HepG2 (cell line): Measurements from ENCODE around the gene TRPT1. TPM values are rescaled to one million over a fixed set of nuclear protein-coding genes. Genes with fewer than 3 reads are reported as not detected.

ENCODE experiments used
- AHDC1 ChIP-seq: sonication (generic); formaldehyde crosslinking; IDR thresholded peaks from 2 replicates; pipeline ENCODE4 v1.5.1; 2020; ENCODE audit warnings: mild to moderate bottlenecking, missing genetic modification reagents, borderline replicate concordance
- CEBPB ChIP-seq: IDR thresholded peaks from 2 replicates; pipeline ENCODE4 v1.6.1; 2011; ENCODE audit warnings: low read depth, low read length, improper control_type of control experiment, borderline replicate concordance
- CHD2 ChIP-seq: IDR thresholded peaks from 2 replicates; pipeline ENCODE4 v1.6.1; 2011; ENCODE audit warnings: low read depth, low read length, improper control_type of control experiment
- DPF2 ChIP-seq: sonication (generic); formaldehyde crosslinking; IDR thresholded peaks from 2 replicates; pipeline ENCODE4 v1.4.0; 2020; ENCODE audit warnings: mild to moderate bottlenecking, low read depth, missing genetic modification reagents, borderline replicate concordance
- E2F2 ChIP-seq: sonication (generic); formaldehyde crosslinking; IDR thresholded peaks from 2 replicates; pipeline ENCODE4 v1.4.0; 2020; ENCODE audit warnings: missing genetic modification reagents, borderline replicate concordance
- IKZF5 ChIP-seq: IDR thresholded peaks from 2 replicates; pipeline ENCODE4 v1.6.1; 2018; ENCODE audit warnings: missing genetic modification reagents, mild to moderate bottlenecking, missing compliant biosample characterization
- LBX2 ChIP-seq: sonication (generic); formaldehyde crosslinking; IDR thresholded peaks from 2 replicates; pipeline ENCODE4 v1.5.0; 2020; ENCODE audit warnings: missing genetic modification reagents, mild to moderate bottlenecking, borderline replicate concordance
- NFKBIZ ChIP-seq: IDR thresholded peaks from 2 replicates; pipeline ENCODE4 v1.6.1; 2018; ENCODE audit warnings: missing genetic modification reagents, missing compliant biosample characterization
- POGZ ChIP-seq: sonication (generic); formaldehyde crosslinking; IDR thresholded peaks from 2 replicates; pipeline ENCODE4 v1.4.0; 2020; ENCODE audit warnings: mild to moderate bottlenecking, missing genetic modification reagents
- THAP9 ChIP-seq: sonication (generic); formaldehyde crosslinking; IDR thresholded peaks from 2 replicates; pipeline ENCODE4; 2020; ENCODE audit warnings: missing genetic modification reagents, mild to moderate bottlenecking, borderline replicate concordance
- ZBTB7A ChIP-seq: sonication (generic); formaldehyde crosslinking; IDR thresholded peaks from 2 replicates; pipeline ENCODE4 v1.8.0; 2022; ENCODE audit warnings: mild to moderate bottlenecking, missing genetic modification reagents
- ZBTB7B ChIP-seq: sonication (generic); formaldehyde crosslinking; IDR thresholded peaks from 2 replicates; pipeline ENCODE4 v1.4.0; 2020; ENCODE audit warnings: missing genetic modification reagents
- ZNF10 ChIP-seq: sonication (generic); formaldehyde crosslinking; IDR thresholded peaks from 2 replicates; pipeline ENCODE4 v1.4.0; 2020; ENCODE audit warnings: mild to moderate bottlenecking, low read depth, missing genetic modification reagents, borderline replicate concordance
- ZNF143 ChIP-seq: sonication (generic); formaldehyde crosslinking; IDR thresholded peaks from 2 replicates; pipeline ENCODE4 v1.4.0; 2020; ENCODE audit warnings: missing genetic modification reagents
- ZNF577 ChIP-seq: sonication (generic); formaldehyde crosslinking; IDR thresholded peaks from 2 replicates; pipeline ENCODE4 v1.4.0; 2020; ENCODE audit warnings: mild to moderate bottlenecking, low read depth, missing genetic modification reagents, borderline replicate concordance
- ZNF674 ChIP-seq: sonication (generic); formaldehyde crosslinking; IDR thresholded peaks from 2 replicates; pipeline ENCODE4 v1.5.0; 2020; ENCODE audit warnings: low read depth, mild to moderate bottlenecking, missing genetic modification reagents
- polyA plus RNA-seq, 8 experiments: library from polyadenylated mRNA; depleted of rRNA in 3 of 8; stranded (reverse) in 7 of 8; unstranded in 1 of 8; fragments of >200 nt; fragmentation: Illumina TruSeq in 4 of 8; extraction: Trizol in 4 of 8; gene quantifications; 2 replicates each; pipeline versions ENCODE4 v1.2.1 to v1.2.3, GENCODE V29; 2011 to 2016; ENCODE audit warnings: low read depth in 4 of 8, missing spikeins in 1 of 8, mixed read lengths in 1 of 8; ENCODE audit not compliant: insufficient read depth in 1 of 8
- total RNA-seq, 5 experiments: library from RNA; depleted of rRNA; stranded (reverse); fragments of >200 nt; fragmentation: Illumina TruSeq; extraction: Trizol; gene quantifications; 2 replicates each; pipeline ENCODE4 v1.2.3, GENCODE V29; 2016; ENCODE audit warnings: low read depth in 1 of 5

TRPT1 gene
- total and polyA plus RNA-seq, 2 of the 13 experiments (the other 11 are each of a cell fraction or from before 2014, with no cell fraction given), result 24.8 to 40.7 TPM

- TF ChIP-seq IKZF5 (no peak), ZNF577 (CRISPR knock-in tag) (no peak), ZNF143 (CRISPR knock-in tag) (no peak), ZNF674 (CRISPR knock-in tag) (no peak), DPF2 (CRISPR knock-in tag) (no peak), AHDC1 (no peak), CHD2 (no peak), E2F2 (CRISPR knock-in tag) (no peak), NFKBIZ (CRISPR knock-in tag) (no peak), ZNF10 (CRISPR knock-in tag) (no peak), CEBPB (no peak), POGZ (CRISPR knock-in tag) (no peak), ZBTB7A (no peak), LBX2 (no peak), ZBTB7B (CRISPR knock-in tag) (peak; percentile 42; the same call in 1 of the 2 replicates), THAP9 (CRISPR knock-in tag) (no peak; the same call in 1 of the 2 replicates)
These were observed 15.7 kb upstream of the TRPT1 start (continued) for GRCh38 chr11:64241491-64242374.
